ENCODE data around the gene ATP1B1. TPM values are rescaled to one million over a fixed set of nuclear protein-coding genes. Genes with fewer than 3 reads are reported as not detected.
"Not testable (repeated sequence)": the region's sequence is repeated elsewhere in the genome, so short reads cannot be mapped to it uniquely, and the experiment has no call there.

Gene ATP1B1
- total RNA-seq, 1 experiment from 2014 or later, result 15.0 TPM

DNA sequence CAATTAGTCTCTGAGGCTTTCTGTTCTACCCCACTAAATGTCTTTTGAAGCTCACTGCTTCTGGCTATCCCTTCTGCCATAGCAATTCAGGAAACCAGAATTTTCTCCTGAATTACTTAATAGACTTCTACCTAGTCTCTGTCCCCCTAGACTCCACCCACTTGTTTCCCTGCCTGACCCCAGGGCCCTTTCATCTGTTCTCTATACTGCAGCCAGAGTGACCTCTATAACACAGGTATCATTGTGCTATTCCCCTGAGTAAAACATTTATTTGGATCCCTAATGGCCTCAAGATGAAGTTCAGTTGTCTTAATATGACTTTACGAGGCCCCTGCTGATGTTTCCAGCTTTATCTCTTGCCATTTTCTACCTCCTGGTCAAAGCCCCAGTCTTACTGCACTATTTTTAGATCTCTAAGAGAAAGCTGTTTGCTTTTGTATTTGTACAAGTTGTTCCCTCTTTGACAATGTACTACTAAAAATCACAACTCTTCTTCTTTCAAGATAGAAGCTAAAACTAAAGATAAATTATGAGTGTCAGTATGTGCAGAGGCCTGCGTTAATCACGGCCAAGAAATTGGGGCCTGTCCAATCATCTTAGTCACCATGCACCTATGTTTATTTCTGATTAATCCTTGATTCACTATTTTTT, 54.5 kb downstream of the ATP1B1 start:
- no peak for DNase-seq (ENCODE audit: low spot score)
- in situ Hi-C loops (cut with HindIII; ENCODE audit: low sequenced_read_pairs), result no loop called here

DNA sequence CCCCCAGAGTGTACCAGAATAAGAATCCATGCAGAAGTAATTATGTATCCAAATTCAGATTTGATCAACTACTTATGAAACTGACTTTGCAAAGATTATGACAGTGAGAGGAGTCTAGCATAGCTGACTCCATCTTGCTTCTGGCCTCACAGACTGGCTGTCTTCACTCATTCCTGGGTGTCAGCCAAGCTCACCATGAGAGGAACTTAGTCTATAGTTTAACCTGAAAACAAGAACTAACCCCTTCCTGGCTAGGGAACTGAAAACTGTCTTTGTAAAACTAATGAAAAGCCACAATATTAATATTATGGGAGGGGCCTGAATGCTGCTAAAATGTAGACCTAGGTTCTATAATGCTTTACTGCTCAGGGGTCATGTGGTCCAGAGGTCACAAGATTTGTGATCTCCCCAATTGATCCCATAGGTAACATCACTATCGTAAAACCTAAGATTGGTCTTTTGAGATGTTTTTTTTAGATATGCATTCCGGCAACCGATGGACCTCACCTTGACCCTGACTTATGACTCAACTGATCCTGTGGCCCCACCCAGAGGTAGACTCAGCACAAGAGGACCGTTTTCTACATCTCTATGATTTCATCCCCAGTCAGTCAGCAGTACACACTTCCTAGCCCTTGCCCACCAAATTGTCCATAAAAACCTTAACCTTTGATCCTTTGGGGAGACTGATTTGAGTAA, 55.2 kb downstream of the ATP1B1 start:
- in situ Hi-C loops (cut with HindIII; ENCODE audit: low sequenced_read_pairs), result no loop called here
- no peak for DNase-seq (ENCODE audit: low spot score)

DNA sequence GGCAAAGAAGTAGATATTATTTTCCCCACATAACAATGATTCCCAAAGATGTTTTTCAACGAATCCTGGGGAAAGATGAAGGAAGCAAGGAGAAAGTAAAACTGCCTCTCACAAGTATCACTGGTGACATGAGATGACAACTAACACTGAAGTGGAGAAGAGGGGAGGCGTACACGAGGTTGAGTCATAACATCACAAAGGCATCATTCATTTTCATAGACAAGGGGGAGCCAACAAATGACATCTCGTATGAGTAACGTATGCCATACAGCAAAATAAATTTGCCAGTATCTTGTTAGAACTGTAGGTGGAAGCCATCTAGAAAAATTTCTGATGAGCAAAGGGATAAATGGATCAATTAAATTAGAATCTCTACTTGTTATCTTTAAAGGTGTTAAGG, 56.6 kb downstream of the ATP1B1 start:
- in situ Hi-C loops (cut with HindIII; ENCODE audit: low sequenced_read_pairs), result no loop called here
- DNase-seq (ENCODE audit: low spot score), result no peak

DNA sequence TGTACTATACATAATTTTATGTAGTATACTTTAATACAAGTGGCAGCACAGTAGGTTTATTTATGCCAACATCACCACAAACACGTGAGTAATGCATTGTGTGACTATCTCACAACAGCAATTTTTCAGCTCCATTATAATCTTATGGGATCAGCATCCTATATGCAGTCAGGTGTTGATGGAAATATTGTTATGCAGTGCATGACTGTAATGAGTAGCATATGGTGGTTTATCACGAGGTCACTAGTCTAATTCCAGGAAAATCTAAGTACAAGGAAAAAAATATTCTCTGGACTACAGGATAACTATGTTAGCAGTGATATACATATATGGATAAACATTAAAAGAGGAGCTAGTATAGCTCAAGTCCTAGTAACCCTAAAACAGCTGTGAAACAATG, 69.0 kb downstream of the ATP1B1 start:
- in situ Hi-C loops (cut with HindIII; ENCODE audit: low sequenced_read_pairs), result no loop called here
- DNase-seq (ENCODE audit: low spot score), result no peak

DNA sequence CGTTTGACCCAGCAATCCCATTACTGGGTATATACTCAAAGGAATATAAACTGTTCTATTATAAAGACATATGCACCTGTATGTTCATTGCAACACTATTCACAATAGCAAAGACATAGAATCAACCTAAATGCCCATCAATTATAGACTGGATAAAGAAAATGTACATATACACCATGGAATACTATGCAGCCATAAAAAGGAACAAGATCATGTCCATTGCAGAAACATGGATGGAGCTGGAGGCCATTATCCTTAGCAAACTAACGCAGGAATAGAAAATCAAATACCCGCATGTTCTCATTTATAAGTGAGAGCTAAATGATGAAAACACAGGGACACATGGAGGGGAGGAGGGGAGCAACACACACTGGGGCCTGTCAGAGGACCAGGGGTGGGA, 72.9 kb downstream of the ATP1B1 start:
- DNase-seq (ENCODE audit: low spot score); in situ Hi-C loops (cut with HindIII; ENCODE audit: low sequenced_read_pairs): not testable (repeated sequence)

DNA sequence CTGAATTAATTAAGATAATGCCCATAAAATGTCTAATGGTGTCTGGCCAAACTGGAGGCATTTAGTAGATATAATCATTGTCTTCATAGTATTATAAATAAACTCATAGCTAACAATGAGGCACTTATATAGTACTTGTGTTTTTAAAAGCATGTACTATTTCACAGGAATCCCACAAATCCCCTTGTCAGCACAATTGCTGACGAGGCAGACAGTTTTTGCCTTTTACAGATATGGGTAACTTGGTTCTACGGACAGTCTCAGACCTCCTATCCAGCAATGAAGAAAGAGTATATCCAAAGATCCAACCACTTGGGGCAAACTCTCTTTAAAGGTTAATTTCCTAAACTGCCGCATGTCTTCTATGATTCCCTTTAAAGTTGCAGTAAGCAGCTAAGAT, 73.7 kb downstream of the ATP1B1 start:
- DNase-seq (ENCODE audit: low spot score), result no peak
- in situ Hi-C loops (cut with HindIII; ENCODE audit: low sequenced_read_pairs), result no loop called here

Measured in G401 (cell line).